Skeletal muscle tissue (tissue), 4 donors: ENCODE data around the gene EDARADD. TPM values are rescaled to one million over a fixed set of nuclear protein-coding genes. Genes with fewer than 3 reads are reported as not detected.

Experiments
- H3K27ac ChIP-seq: one replicate; pipeline ENCODE4 v1.7.0; 2013; ENCODE audit warnings: mild to moderate bottlenecking, low read depth, low read length, inconsistent platforms
- H3K27me3 ChIP-seq, 3 donors: one replicate each; pipeline ENCODE4 v1.7.0; 2013; ENCODE audit warnings: low read length in 3 of 3; ENCODE audit not compliant: control insufficient read depth in 3 of 3, insufficient read depth in 3 of 3
- H3K36me3 ChIP-seq, 3 donors: one replicate each; pipeline ENCODE4 v1.7.0; 2013; ENCODE audit warnings: low read length in 3 of 3; ENCODE audit not compliant: control insufficient read depth in 3 of 3, insufficient read depth in 3 of 3
- H3K4me1 ChIP-seq, 3 donors: one replicate each; pipeline ENCODE4 v1.7.0; 2013; ENCODE audit warnings: low read length in 3 of 3, mild to moderate bottlenecking in 3 of 3; ENCODE audit not compliant: control insufficient read depth in 3 of 3, insufficient read depth in 3 of 3
- H3K4me3 ChIP-seq, 3 donors: one replicate each; pipeline ENCODE4 v1.7.0; 2013; ENCODE audit warnings: low read length in 3 of 3
- H3K9ac ChIP-seq, 3 donors: one replicate each; pipeline ENCODE4 v1.7.0; 2013; ENCODE audit warnings: low read length in 3 of 3, mild to moderate bottlenecking in 3 of 3, moderate library complexity in 2 of 3, low read depth in 1 of 3
- H3K9me3 ChIP-seq, 3 donors: one replicate each; pipeline ENCODE4 v1.7.0; 2013; ENCODE audit warnings: low read length in 3 of 3; ENCODE audit not compliant: control insufficient read depth in 3 of 3
- total RNA-seq: library from RNA; depleted of rRNA; stranded (reverse); fragments of >200 nt; gene quantifications from one replicate; pipeline ENCODE4 v1.2.3, GENCODE V29; 2014
- donor health status: Osteomylitis.

EDARADD gene
- total RNA-seq, 1 donor from 2014 or later: under 0.01 TPM

- H3K9me3 ChIP-seq: no peaks in the 10 kb centered on the region
- no peak overlapping the region for H3K9ac ChIP-seq
These were observed 3.1 kb upstream of the EDARADD start for GRCh38 chr1:236391008-236391407.

DNA sequence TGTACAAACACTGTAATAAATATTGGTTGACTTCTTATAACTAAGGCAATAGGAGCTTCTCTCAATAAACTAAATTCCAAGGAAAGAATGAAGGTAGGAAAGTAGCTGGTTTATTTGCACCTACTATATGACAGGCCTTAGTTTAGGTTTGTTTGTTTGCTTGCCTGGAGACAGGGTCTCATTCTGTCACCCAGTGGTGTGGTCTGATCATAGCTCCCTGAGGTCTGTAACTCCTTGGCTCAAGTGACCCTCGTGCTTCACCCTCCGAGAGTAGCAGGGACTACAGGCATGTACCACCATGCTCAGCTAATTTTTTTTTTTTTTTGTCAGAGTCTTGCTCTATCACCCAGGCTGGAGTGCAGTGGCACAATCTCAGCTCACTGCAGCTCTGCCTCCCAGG, 1.9 kb upstream of the EDARADD start:
- Histone ChIP-seq H3K27me3 (peaks cover 13 to 26% (median 24%) of the 10 kb centered on the region in 3 donors), H3K36me3 (no peaks in the 10 kb centered on the region), H3K9ac (no peak overlapping the region), H3K4me1 (peaks cover 5 to 8% (median 5%) of the 10 kb centered on the region in 3 donors), H3K4me3 (no peak overlapping the region), H3K27ac (no peak overlapping the region), H3K9me3 (no peaks in the 10 kb centered on the region)

More at GRCh38 chr1:236391008-236391407, 3.1 kb upstream of the EDARADD start:
- Histone ChIP-seq H3K4me1 (peaks cover 3 to 8% (median 5%) of the 10 kb centered on the region in 3 donors), H3K36me3 (no peaks in the 10 kb centered on the region), H3K27ac (no peak overlapping the region), H3K27me3 (peaks cover 13 to 19% (median 17%) of the 10 kb centered on the region in 3 donors), H3K4me3 (no peak overlapping the region)

- no peaks in the 10 kb centered on the region for H3K36me3 ChIP-seq
- H3K9me3 ChIP-seq: no peaks in the 10 kb centered on the region
- no peak overlapping the region for H3K27ac ChIP-seq
- H3K9ac ChIP-seq: peak overlapping the region in 1 of 3 donors; percentile 8
- H3K4me3 ChIP-seq: peak overlapping the region; percentile 60 to 63 (median 61)
- H3K4me1 ChIP-seq: peaks cover 5 to 8% (median 5%) of the 10 kb centered on the region in 3 donors
- H3K27me3 ChIP-seq: peaks cover 26 to 34% (median 34%) of the 10 kb centered on the region in 3 donors
These were observed 768 bp downstream of the EDARADD start for GRCh38 chr1:236394879-236395229.

GRCh38 chr1:236395230-236395946, 1.3 kb downstream of the EDARADD start:
- Histone ChIP-seq H3K4me1 (peaks cover 5 to 8% (median 5%) of the 10 kb centered on the region in 3 donors), H3K36me3 (no peaks in the 10 kb centered on the region), H3K9me3 (no peaks in the 10 kb centered on the region), H3K27me3 (peaks cover 26 to 38% (median 38%) of the 10 kb centered on the region in 3 donors), H3K9ac (peak overlapping the region in 1 of 3 donors; percentile 8), H3K27ac (no peak overlapping the region), H3K4me3 (peak overlapping the region; percentile 60 to 63 (median 61))

DNA sequence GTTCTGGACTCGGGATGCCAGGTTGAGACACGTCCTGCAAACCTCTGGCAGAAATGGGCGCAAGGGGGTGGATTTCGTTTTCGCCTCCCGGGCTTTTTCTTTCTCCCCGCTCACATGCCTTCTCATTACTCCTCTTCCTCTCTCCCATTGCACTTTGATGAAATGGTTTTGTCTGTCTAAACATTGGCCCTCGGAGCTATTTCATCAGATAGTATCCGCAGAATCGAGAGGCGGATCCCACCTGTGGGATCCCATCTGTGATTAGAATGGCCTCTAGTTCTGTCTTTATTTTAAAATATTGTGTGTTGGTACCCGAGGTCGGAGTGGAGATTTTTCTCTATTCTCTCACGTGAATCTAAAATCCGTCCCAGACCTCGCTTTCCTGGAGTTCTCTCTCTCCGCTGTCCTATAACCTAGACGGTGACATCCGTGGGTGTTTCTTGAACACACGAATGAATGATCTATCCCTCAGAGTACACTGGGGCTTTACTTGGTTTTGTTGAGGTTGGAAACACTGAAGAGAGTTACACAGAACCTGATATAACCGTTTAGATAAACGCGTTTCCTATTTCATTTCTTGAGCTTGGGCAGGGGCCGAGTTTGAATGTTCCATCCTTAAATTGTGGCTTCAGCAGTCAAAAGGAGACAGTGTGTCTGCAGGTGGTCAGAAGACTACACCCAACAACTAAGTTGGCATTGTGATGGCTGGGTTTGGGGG, 2.0 kb downstream of the EDARADD start:
- H3K27me3 ChIP-seq: peaks cover 26 to 39% (median 38%) of the 10 kb centered on the region in 3 donors
- H3K4me3 ChIP-seq: peak overlapping the region; percentile 23 to 63 (median 61)
- H3K4me1 ChIP-seq: peaks cover 5 to 8% (median 5%) of the 10 kb centered on the region in 3 donors
- H3K36me3 ChIP-seq: no peaks in the 10 kb centered on the region
- H3K9ac ChIP-seq: no peak overlapping the region
- no peak overlapping the region for H3K27ac ChIP-seq
- H3K9me3 ChIP-seq: no peaks in the 10 kb centered on the region

DNA sequence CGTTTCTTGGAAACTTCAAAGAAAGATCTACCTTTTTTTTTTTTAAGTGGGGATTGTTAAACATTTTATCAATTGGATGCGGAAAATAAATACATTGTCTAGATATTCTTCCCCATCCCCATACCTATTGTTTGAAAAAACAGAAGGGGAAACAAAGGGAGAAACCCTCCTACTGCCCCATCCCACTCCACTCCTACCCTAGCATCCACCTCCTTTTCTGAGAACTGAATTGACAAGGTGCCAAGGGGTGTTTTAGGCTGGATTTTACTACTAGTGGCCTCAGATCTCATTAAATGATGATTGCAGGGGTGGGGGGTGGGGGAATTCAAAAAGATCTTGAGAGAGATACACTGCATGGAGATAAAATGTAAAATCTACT, 2.6 kb downstream of the EDARADD start:
- Histone ChIP-seq H3K4me3 (no peak overlapping the region), H3K27me3 (peaks cover 26 to 39% (median 38%) of the 10 kb centered on the region in 3 donors), H3K9me3 (no peaks in the 10 kb centered on the region), H3K9ac (no peak overlapping the region), H3K27ac (no peak overlapping the region), H3K4me1 (peaks cover 5 to 8% (median 5%) of the 10 kb centered on the region in 3 donors), H3K36me3 (no peaks in the 10 kb centered on the region)

GRCh38 chr1:236397173-236397759, 3.2 kb downstream of the EDARADD start:
- Histone ChIP-seq H3K27me3 (peaks cover 26 to 39% (median 38%) of the 10 kb centered on the region in 3 donors), H3K36me3 (no peaks in the 10 kb centered on the region), H3K27ac (no peak overlapping the region), H3K4me3 (no peak overlapping the region), H3K4me1 (peaks cover 5 to 8% (median 5%) of the 10 kb centered on the region in 3 donors), H3K9me3 (no peaks in the 10 kb centered on the region), H3K9ac (no peak overlapping the region)

- peaks cover 5 to 8% (median 5%) of the 10 kb centered on the region in 3 donors for H3K4me1 ChIP-seq
These were observed 4.5 kb downstream of the EDARADD start for GRCh38 chr1:236398538-236398937.

DNA sequence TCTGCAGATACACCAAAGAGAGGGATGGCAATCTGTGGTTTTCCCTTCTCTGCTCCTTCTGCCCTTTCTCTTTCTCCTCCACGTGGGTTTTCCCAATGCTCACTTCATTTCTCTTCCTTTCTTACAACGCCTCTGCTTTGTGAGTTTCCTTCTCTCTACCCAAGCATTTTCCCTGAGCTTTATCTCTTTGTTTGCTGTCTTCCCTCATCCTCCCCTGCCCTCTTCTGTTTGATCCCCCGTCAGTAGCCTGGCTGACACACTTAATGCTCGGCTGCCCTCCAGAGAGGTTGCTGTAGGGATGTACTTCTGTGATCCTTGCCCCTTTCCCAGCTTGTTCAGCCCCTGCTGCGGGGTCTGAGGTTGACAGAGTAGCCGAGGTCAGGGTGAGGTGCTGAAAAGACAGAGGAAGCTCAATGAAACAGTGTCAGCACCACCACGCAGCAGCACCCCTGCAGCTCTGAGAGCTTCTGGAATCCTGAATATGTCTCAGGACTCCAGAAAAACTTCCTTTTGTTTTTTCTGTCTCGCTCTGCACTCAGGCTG, 6.0 kb downstream of the EDARADD start:
- Histone ChIP-seq H3K9ac (no peak overlapping the region), H3K4me3 (no peak overlapping the region), H3K4me1 (peaks cover 5 to 8% (median 5%) of the 10 kb centered on the region in 3 donors), H3K9me3 (no peaks in the 10 kb centered on the region), H3K27me3 (peaks cover 22 to 35% (median 25%) of the 10 kb centered on the region in 3 donors), H3K36me3 (no peaks in the 10 kb centered on the region), H3K27ac (no peak overlapping the region)

More at GRCh38 chr1:236398538-236398937, 4.5 kb downstream of the EDARADD start:
- Histone ChIP-seq H3K9ac (no peak overlapping the region), H3K36me3 (no peaks in the 10 kb centered on the region), H3K4me3 (no peak overlapping the region), H3K27ac (no peak overlapping the region), H3K27me3 (peaks cover 26 to 37% (median 36%) of the 10 kb centered on the region in 3 donors), H3K9me3 (no peaks in the 10 kb centered on the region)
